GM19043 (cell line): ENCODE measurements around the gene ITGA11.

Experiments
- ATAC-seq: cut with Tn5 transposase; IDR thresholded peaks from one replicate; pipeline ENCODE4 v1.9.1; 2021; ENCODE audit warnings: low read depth; ENCODE audit not compliant: unreplicated experiment

The ITGA11 gene

DNA sequence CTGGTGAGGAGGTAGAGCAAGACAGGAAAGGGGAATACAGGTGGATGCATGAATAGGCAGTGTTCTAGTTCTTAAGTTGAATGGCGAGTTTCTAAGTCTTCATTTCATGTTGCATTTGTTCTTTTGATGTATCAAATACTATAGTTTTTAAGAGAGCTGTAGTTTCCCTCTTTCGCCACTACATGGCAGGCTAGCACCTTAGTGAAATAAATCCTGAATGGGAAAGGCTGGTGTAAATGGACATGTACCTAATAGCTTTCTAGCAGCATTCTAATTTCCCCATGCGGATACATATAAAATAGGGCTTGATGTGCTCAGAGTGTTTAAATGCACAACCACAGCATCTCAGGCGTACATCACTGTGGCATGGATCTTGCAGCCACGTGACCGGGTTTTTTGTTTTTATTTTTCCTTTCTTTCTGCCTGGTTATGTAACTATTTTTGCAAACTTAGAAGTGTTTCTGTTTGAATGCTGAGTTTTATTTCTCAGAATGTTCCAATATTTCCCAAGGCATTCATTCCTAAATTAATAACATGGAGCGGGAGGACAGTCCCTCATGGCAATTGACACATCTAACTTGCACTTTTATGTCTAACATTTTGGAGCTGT is 178.9 kb downstream of the ITGA11 start:
- no peak for ATAC-seq

DNA sequence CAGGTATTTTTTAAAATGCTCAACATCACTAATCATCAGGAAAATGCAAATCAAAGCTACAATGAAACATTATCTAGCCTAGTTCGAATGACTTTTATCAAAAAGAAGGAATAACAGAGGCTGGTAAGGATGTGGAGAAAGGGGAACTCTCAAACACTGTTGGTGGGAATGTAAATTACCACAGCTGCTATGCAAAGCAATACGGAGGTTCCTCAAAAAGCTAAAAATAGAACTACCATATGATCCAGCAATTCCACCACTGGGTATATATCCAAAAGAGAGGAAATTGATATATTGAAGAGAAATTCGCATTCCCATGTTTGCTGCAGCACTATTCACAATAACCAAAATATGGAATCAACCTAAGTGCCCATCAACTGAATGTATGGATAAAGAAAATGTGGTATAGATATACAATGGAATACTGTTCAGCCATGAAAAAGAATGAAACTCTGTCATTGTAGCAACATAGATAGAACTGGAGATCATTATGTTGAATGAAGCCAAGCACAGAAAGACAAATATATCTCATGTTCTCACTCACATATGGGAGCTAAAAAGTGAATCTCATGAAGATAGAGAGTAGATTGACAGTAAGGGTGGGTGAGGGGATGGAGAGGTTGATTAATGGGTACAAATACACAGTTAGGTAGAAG is 182.8 kb downstream of the ITGA11 start:
- ATAC-seq, result no peak
